ENCODE data around the gene PI16.
"Not testable (repeated sequence)": the region's sequence is repeated elsewhere in the genome, so short reads cannot be mapped to it uniquely, and the experiment has no call there.

Gene PI16

GRCh38 chr6:36975231-36976006, 20.9 kb downstream of the PI16 start:
- no peak for DNase-seq (ENCODE audit: low read depth, low spot score)

- no peak for DNase-seq (ENCODE audit: low read depth, low spot score)
Observed at GRCh38 chr6:36976007-36976264, 21.4 kb downstream of the PI16 start.

GRCh38 chr6:36976509-36976908, 22.0 kb downstream of the PI16 start:
- DNase-seq (ENCODE audit: low read depth, low spot score), result no peak

- no peak for DNase-seq (ENCODE audit: low read depth, low spot score)
Observed at GRCh38 chr6:36976931-36977330, 22.4 kb downstream of the PI16 start.

- DNase-seq (ENCODE audit: low read depth, low spot score), result no peak
Observed at GRCh38 chr6:36977470-36977941, 23.0 kb downstream of the PI16 start.

GRCh38 chr6:36978421-36979346, 24.1 kb downstream of the PI16 start:
- DNase-seq (ENCODE audit: low read depth, low spot score), result no peak

GRCh38 chr6:36979347-36979742, 24.8 kb downstream of the PI16 start:
- no peak for DNase-seq (ENCODE audit: low read depth, low spot score)

GRCh38 chr6:36980129-36980528, 25.6 kb downstream of the PI16 start:
- no peak for DNase-seq (ENCODE audit: low read depth, low spot score)

- DNase-seq (ENCODE audit: low read depth, low spot score), result no peak
Observed at GRCh38 chr6:36980876-36981619, 26.5 kb downstream of the PI16 start.

GRCh38 chr6:36983538-36983937, 29.0 kb downstream of the PI16 start:
- DNase-seq (ENCODE audit: low read depth, low spot score), result no peak

- no peak for DNase-seq (ENCODE audit: low read depth, low spot score)
Observed at GRCh38 chr6:36984581-36985416, 30.3 kb downstream of the PI16 start.

- DNase-seq (ENCODE audit: low read depth, low spot score), result no peak
Observed at GRCh38 chr6:36985417-36985807, 30.9 kb downstream of the PI16 start.

GRCh38 chr6:36985808-36986703, 31.5 kb downstream of the PI16 start, which contains the start of gene MTCH1:
Gene MTCH1 (minus strand): TSS chr6:36986196. CDS start chr6:36986173, 23 bp downstream.
- DNase-seq (ENCODE audit: low read depth, low spot score), result peak; percentile 79

GRCh38 chr6:36986704-36987047, 32.1 kb downstream of the PI16 start:
- no peak for DNase-seq (ENCODE audit: low read depth, low spot score)

- no peak for DNase-seq (ENCODE audit: low read depth, low spot score)
Observed at GRCh38 chr6:36989264-36989663, 34.7 kb downstream of the PI16 start.

GRCh38 chr6:36990401-36990800, 35.9 kb downstream of the PI16 start:
- DNase-seq (ENCODE audit: low read depth, low spot score), result not testable (repeated sequence)

GRCh38 chr6:36997811-36998722, 43.5 kb downstream of the PI16 start:
- DNase-seq (ENCODE audit: low read depth, low spot score), result no peak

- DNase-seq (ENCODE audit: low read depth, low spot score), result no peak
Observed at GRCh38 chr6:36998723-36999038, 44.1 kb downstream of the PI16 start.

- DNase-seq (ENCODE audit: low read depth, low spot score), result no peak
Observed at GRCh38 chr6:36999061-36999750, 44.7 kb downstream of the PI16 start.

Data from activated CD4-positive, CD25-positive, alpha-beta regulatory T cell treated with anti-CD3 and anti-CD28 coated beads, Interleukin-2, amount 50 U/mL, for 16 hours (primary cell).